GM19467 (cell line): ENCODE results near the gene TGM3.
"Not testable (repeated sequence)": the region's sequence is repeated elsewhere in the genome, so short reads cannot be mapped to it uniquely, and the experiment has no call there.

Experiments used
- ATAC-seq: cut with Tn5 transposase; IDR thresholded peaks from one replicate; pipeline ENCODE4 v1.9.1; 2021; ENCODE audit warnings: mild to moderate bottlenecking, moderate library complexity; ENCODE audit not compliant: unreplicated experiment

Gene TGM3

DNA sequence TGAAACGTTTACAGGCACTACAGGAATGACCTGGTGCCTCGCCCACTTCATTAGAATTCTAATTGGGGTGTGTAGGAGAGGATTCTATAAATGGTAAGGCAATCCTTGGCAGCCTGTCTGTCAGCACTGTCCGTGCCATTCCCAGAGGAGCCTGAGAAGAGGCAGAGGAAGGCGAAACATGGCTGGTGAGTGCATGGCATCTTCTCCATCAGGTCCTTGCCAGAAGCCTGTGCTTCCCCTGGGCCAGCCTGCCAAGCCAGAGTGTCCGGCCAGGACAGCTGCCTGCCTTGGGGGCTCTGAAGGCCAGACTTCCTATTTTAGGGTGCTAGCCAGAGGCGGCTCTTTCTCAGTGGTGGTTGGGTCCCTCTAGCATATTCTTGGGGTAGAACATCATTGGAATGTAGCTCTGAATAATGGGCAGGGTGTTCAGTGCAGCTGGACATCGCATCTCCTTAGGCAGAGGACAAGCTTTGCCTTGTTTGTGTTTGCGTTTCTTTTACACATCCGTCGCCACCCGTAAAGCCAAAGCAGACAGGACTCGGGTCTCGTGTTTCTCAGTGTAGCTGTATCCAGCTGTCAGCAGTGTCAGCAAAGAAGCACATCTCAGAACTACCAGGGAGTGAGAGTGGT, at the start of gene TGM3:
TGM3 (plus strand) TSS at position 116 of the 630 bp plus-strand sequence; CDS start at position 179, 63 bp downstream.
- ATAC-seq = no peak

GRCh38 chr20:2246069-2246491, 49.7 kb upstream of the TGM3 start:
- no peak for ATAC-seq

DNA sequence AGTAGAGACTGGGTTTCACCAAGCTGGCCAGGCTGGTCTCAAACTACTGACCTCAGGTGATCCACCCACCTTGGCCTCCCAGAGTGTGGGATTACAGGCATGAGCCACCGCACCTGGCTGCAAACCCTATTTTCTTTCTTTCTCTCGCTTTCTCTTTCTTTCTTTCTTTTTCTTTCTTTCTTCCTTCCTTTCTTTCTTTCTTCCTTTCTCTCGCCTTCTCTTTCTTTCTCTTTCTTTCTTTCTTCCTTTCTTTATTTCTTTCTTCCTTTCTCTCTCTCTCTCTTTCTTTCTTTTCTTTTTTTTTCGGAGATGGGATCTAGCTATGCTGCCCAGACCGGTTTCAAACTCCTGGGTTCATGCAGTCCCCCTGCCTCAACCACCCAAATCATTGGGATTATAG, 47.0 kb upstream of the TGM3 start:
- ATAC-seq = no peak

- ATAC-seq = no peak
These were observed 45.9 kb upstream of the TGM3 start for GRCh38 chr20:2249935-2250334.

DNA sequence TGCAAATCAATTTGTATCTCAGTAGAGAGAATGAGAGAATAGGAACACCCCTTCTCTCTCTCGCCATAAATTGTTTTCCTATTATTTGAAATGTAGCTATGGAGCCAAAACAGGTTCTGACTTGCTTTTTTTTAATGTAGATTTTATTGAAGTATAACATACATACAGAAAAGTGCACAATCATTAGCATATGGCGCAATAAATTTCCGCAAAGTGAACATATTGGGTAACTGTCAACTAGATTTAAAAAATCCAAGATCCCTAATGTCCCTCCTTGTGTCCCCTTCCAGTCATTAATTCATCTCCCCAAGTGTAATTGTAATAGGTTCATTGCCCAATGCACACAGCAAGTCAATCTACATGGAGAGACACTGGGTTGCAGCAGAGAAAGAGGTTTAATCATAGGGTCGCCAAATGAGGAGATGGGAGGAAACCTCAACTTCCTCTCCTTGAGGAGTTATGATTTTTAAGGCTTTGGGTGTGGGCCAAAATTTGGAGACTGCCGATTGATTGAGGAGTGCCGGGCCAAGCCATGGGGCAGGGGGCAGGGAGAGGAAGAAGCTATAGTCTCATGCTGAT, 43.3 kb upstream of the TGM3 start:
- ATAC-seq = no peak

GRCh38 chr20:2253256-2253655, 42.5 kb upstream of the TGM3 start:
- no peak for ATAC-seq

DNA sequence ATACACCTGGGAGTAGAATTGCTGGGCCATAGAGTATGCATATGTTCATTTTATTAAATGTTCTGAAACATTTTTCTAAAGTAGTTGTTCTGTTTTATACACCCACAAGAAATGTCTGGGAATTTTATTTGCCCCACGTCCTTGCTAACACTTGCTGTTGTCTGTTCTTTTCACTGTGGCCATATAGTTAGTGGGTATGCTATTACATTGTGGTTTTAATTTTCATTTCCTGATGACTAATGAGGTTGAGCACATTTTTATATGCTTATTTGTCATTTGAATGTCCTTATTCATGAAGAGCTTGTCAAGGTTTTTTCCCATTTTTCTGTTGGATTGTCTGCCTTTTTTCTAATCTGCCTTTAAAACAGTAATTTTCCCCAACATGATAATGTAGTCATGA, 41.5 kb upstream of the TGM3 start:
- ATAC-seq = no peak

DNA sequence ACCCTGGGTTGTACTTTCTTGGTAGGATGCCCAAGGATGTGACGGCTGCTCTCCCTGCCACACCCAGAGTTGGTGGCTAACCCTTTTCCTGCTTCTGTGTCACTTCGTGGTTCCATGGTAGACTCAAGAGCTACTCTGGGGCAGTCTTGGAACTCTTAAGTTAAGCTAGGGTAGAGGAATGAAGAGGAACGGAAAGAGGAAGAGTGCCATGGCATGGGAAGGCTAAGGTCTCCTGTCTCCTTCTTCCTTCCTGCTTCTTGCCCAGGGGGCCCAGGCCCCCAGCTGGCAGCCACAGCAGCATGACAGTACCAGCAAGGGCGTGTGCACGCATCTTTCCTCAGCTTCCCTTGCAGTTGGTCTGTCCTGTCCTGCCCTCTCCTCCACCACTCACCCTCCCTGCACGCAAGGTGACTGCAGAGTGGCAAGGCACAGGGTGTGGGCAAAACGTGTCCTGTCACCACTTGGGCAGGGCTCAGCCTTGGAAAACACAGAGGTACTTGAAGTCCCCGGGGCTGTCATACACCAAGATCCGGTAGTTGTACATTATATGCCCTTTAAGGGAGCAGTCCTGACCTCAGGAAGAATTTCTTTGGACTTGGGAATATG, 39.8 kb upstream of the TGM3 start:
- no peak for ATAC-seq

DNA sequence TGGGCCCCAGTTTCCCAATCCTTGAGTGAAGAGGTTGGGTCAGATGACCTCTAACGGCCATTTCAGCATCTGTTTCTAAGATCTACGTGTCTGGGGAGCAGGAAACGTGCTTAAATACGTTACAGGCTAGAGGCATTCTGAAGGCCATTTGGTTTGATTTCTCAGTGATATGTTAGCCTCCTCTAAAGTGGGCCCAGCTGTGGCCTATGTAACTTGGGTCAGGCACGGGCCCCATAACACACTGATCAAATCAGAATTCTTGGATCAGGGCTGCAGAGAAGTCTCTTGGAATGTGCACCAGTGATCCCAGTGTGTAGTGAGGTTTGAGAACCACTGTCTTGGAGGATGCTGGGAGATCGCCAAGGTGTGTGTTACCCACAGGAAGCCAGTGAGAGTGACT, 36.1 kb upstream of the TGM3 start:
- no peak for ATAC-seq

DNA sequence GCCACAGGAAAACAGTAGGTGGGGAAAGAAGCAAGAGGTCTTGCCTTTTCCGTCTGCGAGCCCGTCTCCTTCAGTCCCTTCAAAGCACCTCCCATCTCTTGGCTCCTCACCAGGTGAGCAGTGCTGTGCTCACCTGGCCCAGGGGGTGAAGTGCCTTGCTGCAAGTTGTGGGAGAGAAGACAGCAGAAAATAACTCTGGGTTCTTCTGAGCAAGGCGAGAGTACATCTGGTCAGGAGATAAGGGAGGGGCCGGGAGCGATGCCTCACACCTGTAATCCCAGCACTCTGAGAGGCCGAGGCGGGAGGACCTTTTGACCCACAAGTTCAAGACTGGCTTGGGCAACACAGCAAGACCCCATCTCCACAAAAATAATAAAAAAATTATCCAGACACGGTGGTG, 35.6 kb upstream of the TGM3 start:
- ATAC-seq = no peak

GRCh38 chr20:2261046-2261485, 34.7 kb upstream of the TGM3 start:
- no peak for ATAC-seq

DNA sequence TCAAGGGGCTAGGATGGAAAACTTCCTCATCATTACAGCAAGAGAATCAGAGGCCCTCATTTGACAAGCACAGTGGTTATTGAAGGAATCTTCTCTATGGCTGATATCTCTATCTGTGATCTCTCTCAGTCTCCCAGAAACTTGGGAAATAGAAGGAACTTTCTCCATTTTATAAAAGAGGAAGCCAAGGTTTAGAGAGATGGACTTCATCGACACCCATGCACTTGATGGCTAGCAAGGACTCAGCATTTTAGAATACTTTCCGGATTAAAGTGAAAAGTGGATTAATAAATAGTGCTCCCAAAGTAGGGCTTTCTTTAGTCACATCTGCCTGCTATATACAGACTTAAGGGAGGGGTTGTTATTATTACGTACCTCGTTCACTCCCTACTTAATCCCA, 34.2 kb upstream of the TGM3 start:
- no peak for ATAC-seq

DNA sequence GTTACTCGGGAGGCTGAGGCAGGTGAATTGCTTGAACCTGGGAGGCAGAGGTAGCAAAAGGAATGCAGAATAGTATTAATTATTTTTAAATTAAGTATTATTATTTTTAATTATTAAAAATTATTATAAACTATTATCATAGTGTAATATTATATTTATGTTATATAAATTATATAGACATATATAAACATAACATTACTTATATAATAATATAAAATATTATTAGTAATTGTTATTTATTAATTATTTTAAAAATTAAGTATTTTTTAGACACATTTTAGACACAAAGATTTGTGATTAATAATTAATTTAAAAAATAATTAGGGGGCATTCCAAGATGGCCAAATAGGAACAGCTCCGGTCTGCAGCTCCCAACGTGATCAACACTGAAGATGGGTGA, 31.7 kb upstream of the TGM3 start:
- ATAC-seq = no peak

GRCh38 chr20:2264621-2265374, 31.0 kb upstream of the TGM3 start:
- ATAC-seq = not testable (repeated sequence)

GRCh38 chr20:2273634-2274302, 22.0 kb upstream of the TGM3 start:
- no peak for ATAC-seq

- no peak for ATAC-seq
These were observed 19.8 kb upstream of the TGM3 start for GRCh38 chr20:2276015-2276414.

- ATAC-seq = no peak
These were observed 16.5 kb upstream of the TGM3 start for GRCh38 chr20:2279253-2279779.

DNA sequence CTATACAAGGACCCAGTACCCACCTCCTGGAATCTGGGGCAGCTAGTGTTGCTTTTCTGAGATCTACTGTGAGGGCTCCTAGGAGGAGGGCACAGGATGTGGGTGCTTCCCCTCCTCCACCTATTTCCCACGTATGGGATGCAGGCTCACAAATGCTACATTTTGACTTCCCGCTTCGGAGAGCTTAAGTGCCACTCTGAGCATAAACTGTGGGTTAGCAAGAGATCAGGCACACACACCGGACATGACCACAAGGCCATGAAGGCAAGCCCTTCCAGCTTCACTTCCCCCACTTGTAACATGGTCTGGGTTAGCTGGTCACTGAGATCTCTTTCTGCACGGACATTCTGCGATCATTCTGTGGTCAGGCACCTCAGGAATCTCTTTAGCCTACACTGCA, 15.7 kb upstream of the TGM3 start:
- ATAC-seq = no peak

DNA sequence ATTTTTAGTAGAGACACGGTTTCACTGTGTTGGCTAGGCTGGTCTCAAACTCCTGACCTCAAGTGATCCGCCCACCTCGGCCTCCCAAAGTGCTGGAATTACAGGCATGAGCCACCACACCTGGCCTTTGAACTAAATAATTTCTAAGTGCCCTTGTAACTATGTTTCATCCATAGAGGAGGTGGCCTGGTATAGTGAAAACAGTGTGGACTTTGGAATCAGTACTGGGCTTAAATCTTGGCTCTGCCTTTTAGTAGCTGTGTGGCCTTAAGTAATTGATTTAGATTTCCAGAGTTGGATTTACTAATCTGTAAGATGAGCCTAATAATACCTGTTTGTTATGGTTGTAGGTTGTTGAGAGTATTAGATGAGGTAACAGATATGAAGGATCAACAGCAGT, 14.2 kb upstream of the TGM3 start:
- no peak for ATAC-seq

- ATAC-seq = no peak
These were observed 13.6 kb upstream of the TGM3 start for GRCh38 chr20:2282181-2282580.
